Stimulated activated CD4-positive, alpha-beta T cell treated with anti-CD3 and anti-CD28 coated beads, Interleukin-2, amount 100 ng/mL, for 24 hours (primary cell): ENCODE data around the gene ZSWIM6.
"Not testable (repeated sequence)": the region's sequence is repeated elsewhere in the genome, so short reads cannot be mapped to it uniquely, and the experiment has no call there.

Experiments used
- DNase-seq, 2 donors: peaks; one replicate each; pipeline ENCODE4 v3.0.0-alpha.2; 2020

The ZSWIM6 gene

DNA sequence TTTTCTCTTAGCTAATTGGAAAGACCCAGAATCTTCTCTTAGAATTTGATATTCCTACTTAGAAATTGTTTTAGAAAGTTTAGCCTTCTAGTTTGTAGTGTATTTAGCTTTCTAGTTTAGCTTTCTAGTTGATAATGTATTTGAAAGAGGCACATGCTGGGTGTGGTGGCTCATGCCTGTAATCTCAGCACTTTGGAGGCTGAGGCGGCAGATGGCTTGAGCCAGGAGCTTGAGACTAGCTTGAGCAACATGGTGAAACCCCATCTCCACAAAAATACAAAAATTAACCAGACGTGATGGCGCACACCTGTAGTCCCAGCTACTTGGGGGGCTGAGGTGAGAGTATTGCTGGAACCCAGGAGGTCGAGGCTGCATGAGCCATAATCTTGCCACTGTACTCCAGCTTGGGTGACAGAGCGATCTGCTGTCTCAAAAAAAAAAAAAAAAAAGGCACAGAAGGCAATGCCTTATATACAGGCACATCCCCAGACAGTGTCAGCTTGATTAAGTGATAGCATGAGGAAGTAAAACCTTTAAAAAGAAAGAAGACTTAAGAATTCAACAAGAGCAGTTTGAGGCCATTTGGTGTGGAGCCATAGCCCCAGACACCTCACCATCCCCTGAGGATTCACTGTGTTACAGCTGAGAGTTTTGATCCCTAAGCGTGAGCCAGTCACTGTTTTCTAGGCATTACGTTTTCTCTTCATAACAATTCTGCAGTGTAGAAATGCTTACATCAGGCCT lies 34.6 kb downstream of the ZSWIM6 start:
- no peak for DNase-seq

DNA sequence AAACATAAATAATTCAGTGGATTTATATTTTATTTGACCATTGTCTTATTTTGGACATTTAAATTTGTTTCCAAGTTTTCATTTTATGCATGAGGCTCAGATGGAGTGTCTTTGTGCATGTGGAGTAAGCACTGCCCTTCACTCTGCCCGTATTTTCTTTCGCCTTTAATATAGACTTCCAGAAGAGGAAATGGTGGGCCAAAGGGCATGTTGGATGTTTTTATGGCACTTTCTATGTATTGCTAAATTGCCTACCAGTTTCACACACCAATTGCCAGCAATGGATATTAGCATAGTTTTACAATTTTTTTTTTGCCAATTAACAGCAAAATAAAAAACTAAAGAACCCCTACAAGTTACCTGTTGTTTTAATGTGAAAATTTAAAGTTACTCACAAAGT lies 38.4 kb downstream of the ZSWIM6 start:
- DNase-seq: no peak

DNA sequence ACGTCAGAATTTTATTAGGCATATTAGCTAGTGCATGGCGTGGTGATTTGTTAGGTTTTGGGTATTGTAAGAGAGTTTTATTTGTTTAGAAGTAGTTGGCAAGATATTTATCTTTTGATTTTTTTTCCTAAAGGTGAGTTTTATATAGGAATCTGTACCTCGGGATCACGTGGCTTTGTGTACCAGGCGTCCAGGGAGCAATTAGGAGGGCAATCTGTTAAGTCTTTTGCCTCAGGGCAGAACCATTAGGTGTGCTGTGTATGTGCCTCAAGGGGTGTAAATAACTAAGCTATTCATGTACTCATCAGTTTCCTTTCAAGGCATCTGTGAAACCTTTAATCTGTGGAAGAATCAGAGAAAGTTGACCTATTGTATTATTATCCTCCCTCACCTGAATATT lies 39.4 kb downstream of the ZSWIM6 start:
- no peak for DNase-seq

DNA sequence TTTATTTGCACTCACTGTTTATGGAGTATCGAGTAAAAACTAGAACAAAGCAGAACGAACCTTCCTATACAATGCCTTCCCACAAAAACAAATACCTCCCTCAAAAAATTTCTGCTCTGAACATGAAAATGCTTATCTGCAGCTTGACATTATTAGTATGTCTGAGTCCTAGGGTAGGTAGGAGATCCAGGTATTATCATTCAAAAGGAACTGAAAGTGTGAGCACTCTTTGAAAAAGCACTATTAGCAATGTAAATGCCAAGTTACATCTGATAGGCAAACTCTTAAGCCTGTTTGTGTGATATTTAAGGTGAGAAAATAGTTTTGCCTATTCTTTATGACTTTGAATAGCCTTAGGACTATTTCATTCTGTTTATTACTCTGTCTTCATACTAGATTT lies 47.6 kb downstream of the ZSWIM6 start:
- no peak for DNase-seq

DNA sequence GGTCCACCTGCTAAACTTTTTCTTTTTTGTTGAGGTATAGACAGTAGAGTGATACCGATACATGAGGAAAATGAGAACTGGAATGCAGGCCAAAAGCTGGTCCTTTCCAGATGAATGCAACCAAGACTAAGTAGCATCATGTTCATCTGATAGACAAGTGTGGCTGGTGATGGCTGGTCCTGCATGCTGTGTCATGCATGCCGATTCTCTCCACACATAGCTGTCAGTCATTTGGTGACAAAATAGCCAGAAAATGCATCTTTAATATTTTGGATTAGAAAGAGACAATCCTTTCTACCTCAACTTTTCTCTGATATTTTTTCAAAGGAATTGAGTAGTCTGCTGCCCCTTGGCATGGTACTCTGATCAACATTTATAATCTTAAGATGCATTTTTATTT lies 49.9 kb downstream of the ZSWIM6 start:
- no peak for DNase-seq

DNA sequence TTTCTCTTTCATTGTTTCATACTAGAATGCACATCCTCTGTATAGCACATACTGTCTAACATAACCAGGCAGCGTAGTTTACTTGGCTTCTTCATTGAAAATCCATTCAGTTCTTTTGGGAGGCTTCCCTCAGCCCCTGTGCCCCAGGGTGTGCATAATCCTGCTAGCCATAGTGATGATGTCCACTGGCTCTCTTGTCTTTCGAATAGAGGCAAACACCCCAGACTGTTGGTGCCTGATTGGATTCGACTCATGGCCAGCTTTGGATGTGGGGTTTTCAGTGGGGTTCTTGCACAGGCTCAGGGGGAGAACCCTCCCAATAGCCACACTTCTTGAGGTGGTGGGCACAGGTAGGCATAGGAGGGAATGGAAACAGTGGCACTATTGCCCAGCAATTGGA lies 53.6 kb downstream of the ZSWIM6 start:
- DNase-seq: no peak

DNA sequence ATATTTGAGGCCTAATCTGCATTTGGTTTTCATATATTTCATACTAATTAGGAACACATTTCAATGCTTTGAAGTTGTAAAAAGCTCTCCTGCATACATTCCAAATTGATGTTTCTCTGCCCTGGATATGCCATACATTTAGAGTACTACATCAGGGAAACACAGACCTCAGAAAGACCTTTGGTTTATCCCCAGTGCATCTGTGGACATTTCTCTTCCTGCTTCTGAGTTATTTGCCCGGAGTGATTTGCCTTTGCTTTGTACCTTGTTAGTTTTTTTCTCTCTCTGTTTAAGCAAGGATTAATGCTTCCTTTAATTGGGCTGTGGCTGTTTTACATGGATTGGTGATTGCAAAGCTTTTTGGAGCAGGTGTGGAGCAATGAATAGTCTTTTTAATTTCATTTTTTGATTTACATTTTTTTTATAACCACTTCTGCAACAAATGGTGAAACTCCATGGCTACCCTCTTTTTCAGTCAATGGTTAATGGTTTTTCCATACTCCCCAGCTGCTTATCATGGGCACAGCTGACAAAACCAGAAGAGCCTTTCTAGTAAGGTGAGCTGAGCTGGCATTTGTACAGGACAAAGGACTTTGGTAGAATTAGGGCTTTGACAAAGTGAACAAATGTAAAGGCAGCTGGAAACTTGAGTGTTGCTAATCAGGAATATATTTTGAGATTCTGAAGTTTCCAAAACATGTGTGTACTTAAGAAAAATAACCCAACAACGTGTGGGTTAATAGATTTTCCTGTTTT lies 54.2 kb downstream of the ZSWIM6 start:
- no peak for DNase-seq

DNA sequence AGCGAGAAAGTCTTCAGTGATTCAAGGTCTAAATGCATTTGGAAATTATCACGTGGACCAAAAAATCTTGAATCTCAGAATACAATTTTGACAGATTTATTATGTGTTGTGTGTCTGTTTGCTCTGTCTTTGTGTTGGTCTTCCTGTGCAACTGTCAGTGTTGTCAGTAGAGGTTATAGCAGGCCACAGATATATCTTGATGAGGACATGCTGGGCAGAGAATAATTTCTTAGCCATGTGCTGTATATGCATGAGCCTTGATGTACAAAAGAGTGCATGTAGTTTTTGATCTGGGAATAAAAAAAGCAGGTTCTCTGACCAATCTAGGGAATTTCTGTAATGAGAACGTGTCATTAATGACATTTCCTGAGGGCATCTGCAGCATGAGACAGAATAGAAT lies 57.6 kb downstream of the ZSWIM6 start:
- no peak for DNase-seq

DNA sequence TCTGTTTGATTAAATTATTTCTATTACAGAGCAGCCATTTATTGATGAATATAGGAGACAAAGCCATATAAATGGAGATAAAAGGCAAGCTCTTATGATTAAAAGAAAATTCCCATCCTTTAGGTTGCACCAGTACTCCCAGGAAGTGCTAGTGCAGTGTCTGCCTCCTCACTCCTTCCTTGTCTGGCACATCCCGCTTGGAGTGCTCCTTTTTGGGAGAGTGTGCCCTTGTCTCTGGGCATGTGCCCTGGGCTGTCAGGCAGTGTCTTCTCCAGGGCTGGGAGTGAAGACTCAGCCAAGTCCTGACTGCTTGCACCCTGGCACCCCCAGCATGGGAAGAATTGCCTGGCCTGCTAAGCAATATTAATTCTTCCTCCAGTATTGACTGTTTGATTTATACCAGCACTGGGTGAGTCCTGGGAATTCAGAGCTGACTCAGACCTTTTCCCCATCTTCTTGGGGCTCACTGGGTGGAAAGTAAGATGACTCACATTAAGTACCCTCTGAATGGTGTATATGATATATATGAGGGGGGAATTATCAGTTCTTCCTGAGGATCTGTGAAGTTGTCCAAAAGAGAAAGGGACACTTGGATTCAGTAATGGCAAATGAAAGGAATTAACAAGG lies 62.1 kb downstream of the ZSWIM6 start:
- DNase-seq: no peak

DNA sequence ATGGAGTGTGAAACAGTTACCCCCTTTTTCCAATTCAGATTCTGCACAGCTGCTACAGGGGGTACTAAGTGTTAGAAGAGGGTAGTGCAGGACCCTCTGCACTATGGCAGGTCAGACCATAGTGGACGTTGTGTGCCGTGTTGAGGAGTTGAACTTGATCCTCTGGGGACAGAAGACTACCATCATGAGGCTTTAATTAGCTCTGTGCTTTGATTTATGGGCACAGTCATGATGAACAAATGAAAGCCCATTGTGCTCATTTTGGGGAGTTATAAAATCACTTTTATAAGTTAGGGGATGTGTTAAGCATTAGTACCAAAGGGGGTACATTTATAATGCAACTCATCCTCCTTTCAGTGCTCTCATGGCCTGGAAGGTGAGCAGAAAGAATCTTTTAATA lies 62.7 kb downstream of the ZSWIM6 start:
- no peak for DNase-seq

DNA sequence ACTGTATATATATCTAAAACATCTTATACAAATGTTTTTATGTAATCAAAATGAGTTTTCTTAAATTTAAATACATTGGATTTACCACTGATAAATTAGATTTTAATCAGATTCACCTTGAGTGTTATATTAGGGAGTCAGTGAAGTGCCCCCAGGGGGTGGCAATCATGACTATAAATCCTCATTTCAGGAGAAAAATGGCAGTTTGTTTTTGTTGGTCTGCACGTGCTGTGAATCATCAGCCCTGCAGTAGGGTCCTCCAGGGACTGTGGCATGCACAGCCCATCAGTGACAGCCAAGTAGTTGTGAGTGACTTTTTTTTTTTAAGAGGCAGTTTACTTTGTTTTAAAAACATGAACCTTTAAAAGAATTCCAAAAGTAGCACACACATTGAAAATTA lies 65.2 kb downstream of the ZSWIM6 start:
- no peak for DNase-seq

DNA sequence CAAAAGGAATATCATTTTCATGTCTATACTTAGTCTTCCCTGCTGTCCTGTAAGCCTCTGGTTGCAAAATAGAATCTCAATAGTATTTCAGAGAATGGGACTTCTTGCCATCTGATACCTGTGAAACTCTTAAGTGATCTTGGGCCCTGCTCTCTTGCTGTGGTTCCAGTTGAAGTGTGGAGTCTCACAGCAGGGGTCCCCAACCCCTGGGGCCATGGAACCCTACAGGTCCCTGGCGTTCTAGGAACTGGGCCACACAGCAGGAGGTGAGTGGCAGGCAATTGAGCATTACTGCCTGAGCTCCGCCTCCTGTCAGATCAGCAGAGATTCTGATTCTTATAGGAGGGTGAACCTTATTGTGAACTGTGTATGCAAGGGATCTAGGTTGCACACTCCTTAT lies 65.9 kb downstream of the ZSWIM6 start:
- no peak for DNase-seq

DNA sequence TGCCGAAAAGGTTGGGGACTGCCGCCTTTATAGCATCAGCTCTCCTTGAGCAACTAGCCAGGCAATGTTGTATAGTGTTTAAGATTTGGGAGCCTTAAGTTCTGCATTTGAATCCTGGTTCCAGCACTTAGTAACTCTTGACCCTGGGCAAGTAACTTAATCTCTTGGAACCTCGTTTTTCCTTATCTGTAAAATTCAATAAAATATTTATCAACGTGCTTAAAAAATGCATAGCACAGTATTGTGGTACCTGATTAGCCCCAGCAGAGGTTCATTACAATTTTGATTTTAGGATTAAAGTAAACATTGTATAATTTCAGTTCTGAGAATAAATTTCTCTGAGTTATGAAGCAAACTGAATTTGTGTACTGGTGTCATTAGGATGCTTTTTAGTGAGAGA lies 66.4 kb downstream of the ZSWIM6 start:
- no peak for DNase-seq

DNA sequence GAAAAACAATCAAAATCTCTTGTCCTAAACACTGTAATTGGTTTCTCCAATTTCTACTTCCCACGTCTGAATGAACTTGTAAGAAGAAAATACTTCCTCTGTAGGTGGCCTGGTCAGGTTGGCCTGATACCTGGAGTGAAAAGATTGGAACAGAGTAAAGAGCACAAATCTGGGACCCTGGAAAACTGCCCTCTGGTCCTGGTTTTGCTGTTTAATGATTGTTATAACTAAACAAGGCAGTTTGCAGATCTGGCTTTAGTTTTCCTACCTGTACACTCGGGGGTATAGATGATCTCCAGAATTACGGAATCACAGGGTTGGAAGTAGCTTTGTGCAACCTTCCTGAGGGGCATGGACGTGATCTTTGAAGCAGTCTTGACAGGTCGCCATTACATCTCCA lies 67.6 kb downstream of the ZSWIM6 start:
- DNase-seq: no peak

DNA sequence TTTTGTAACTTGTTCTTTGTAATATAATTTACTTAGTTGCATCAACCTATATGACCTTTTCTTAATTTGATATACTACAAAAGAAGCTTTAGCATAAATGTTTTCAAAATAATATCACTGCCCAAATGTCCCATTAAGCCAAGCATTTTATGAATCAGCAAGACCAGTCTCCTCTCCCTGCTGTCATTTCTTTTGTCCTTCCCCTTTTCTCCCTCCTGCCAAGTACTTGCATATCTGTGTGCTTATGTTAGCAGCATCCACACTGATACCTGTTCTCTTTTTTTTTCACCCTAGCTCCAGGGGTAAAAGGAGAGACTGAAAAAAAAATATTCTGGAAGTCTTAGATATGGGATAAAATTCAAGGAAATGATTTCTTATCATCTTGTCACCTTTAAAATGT lies 69.7 kb downstream of the ZSWIM6 start:
- DNase-seq: no peak

DNA sequence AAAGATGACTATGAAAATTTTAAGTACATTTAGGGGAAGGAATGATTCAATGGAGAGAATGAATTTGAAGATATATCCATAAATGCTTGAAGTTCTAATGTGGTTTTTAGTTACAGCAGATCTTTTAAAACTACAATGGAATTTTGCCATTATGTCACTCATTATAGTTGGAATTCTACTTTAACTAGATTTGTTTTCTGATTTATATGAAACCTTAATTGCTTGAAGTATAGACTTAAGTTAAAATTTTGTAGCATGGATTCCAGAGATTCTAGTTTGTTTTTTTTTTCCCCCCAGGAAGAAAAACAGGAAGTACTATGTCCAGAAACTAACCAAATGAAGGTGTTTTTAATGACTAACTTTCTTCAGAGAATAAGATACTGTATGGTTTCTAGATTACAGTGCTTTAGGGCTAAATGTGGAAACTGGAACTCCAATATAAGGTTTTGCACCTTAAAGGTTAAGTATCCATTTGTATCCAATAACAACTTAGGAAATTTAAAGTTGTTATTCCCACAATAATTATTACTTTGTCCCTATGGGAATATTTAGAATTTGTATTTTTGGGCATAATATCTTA lies 70.3 kb downstream of the ZSWIM6 start:
- no peak for DNase-seq

DNA sequence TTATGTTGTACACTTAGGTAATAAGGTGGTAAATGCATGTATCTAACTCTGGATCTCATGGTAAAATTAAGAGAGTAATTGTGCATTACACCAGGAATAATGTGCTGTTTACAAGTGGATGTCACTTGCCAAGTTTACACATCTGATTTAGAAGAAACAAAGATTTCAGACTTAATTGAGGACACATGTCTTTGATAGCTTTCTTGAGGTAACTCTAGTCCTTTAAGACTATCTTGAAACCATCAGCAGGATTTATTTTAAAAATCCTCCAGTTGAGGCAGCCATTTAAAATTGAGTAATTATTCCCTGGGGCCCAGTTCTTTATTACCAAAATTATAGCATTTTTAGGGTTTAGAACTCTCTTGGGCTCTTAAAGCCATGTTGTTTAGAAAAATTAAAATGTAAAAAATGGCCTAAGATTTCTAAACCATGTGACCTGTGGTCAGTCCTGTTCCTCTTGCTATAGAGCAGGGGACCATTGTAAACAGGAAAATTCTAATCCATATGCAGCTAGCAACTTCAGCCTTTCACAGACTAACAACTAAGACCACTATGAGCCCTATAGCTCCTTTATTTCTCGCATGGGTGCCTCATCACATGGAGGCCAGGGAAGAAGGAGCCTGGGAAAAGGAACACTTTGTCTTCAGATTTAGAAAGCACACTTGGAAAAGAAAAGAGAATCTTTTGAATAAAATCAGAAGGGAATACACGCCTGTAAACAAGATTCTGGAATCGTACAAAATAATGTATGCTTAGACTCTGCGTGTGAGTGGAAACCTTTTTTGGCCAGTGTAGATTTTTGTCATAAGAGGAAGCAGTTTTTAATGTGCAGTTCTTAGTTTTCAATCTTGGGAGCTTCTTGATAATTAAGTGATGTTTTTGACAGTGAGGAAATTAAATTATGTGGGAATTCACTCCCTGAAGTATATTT lies 71.2 kb downstream of the ZSWIM6 start:
- DNase-seq: no peak

DNA sequence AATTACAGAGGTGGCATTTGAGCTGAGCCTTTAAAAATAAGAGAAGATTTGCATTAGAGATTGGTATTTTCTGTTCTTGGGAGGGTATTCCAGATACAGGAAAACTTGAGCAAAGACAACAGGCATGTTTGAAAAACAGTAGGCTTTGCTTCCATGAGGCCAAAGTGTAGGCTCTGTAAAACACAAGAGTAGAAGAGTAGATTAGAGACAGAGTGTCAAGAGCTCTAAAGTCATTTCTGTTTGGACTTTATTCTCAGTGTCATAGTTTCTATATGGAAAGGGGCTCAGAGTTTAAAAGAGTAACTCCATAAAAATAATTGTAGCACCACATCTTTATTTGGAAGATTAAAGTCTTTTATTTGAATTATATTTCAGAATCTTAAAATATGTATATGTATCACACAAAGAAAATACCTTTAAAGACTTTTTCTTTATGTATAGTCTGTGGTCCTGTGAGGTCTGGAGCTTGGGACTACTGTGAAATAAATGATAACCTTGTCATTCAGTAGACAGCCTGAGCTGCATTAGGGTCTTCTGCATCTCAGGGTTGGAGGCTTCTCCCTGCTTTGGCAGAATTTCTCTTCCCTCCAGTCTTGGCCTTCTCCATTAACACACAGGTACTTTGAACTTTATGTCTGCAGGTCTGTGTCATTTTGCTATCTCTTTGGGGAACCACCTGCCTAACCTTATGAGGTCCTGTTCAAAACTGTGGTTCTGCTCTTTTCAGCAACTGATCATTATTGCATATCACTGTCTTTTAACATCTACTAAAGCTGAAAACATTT lies 73.6 kb downstream of the ZSWIM6 start:
- no peak for DNase-seq

DNA sequence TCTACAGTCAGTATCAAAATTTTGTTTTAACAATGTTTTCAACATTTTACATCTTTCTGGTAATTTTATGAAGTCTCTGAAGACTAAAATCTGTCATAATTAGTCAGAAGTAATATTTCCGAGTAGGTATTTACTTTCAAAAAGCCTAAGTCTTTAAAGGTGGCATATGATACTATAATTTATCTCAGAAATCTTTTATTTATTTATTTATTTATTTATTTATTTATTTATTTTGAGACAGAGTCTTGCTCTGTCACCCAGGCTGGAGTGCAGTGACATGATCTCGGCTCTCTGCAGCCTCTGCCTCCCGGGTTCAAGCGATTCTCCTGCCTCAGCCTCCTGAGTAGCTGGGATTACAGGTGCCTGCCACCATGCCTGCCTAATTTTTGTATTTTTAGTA lies 74.4 kb downstream of the ZSWIM6 start:
- not testable (repeated sequence) for DNase-seq

DNA sequence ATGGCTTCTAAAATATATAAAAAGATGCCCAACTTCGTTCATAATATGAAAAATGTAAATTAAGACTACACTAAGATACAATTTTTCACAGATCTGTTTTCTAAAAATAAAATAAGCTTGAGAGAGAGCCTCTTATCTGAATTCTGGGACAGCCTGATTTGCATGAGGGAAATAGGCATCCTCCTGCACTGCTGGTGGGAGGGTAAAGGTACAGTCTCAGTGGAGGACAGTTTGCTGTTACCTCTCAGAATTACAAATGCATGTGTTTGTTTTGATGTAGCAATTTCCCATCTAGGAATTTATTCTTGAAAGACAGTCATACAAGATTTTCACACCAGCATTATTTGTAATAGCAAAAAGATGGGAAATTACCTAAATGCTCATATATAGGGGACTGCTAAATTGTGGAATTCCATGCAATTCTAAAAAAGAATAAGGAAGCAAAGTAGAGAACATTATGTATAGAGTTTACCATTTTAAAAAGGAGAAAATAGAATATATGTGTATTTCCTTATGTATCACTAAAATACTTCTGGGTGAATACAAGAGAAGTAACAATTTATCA lies 75.7 kb downstream of the ZSWIM6 start:
- DNase-seq: no peak

DNA sequence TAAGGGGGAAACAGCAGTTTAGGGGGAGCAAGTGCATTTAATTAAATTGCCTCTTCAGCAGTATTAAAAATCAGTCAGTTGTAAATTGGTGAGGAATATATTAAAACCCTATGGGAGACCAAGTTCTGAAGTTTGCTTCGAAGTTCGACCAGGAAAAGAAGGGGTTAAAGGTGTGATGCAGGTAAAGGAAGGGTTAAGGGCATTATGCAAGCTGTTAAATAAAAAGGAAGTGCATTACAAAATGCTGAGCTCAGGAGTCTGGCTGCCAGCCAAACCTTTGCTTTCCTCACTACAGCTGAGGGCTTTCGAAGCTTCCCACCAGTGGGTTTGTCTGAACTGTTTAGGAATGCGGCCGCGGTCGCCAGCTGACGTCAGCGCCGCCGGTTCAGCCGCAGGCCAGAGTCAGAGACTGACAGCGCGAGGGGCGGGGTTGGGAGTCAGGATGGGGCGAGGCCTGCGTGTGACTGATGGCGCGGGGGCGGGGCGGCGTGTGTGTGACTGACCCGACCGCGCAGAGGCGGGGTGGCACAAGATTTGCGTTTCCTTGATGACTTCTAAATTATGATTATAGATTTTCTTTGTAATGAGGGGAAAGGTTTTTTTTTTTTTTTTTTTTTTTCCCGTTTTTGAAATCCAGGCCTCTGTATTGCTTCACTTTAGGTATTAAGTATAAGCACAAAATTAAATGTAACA lies 76.6 kb downstream of the ZSWIM6 start:
- DNase-seq: peak; percentile 99
